Smooth muscle cell (in vitro differentiated cells): Measurements from ENCODE around the gene MED9. TPM values are rescaled to one million over a fixed set of nuclear protein-coding genes. Genes with fewer than 3 reads are reported as not detected.
"Not testable (repeated sequence)": the region's sequence is repeated elsewhere in the genome, so short reads cannot be mapped to it uniquely, and the experiment has no call there.

ENCODE experiments used
- DNase-seq: peaks from one replicate; lab custom pipeline; 2025; ENCODE audit not compliant: unreplicated experiment; lab: John Stamatoyannopoulos, UW
- H2AFZ ChIP-seq: fragments of 200-600 bp; sonication (generic); 2 replicates; pipeline ENCODE4 v1.6.0; 2016; ENCODE audit warnings: antibody characterized with exemption, low read depth, mild to moderate bottlenecking
- H3F3A ChIP-seq: fragments of 200-600 bp; sonication (generic); 2 replicates; pipeline ENCODE4 v1.6.0; 2017; ENCODE audit warnings: antibody characterized with exemption, low read depth
- H3K27ac ChIP-seq: fragments of 200-600 bp; sonication (generic); 2 replicates; pipeline ENCODE4 v1.5.1; 2016; ENCODE audit warnings: low read depth, mild to moderate bottlenecking
- H3K27me3 ChIP-seq: fragments of 200-600 bp; sonication (generic); 2 replicates; pipeline ENCODE4 v1.6.1; 2016; ENCODE audit warnings: low read depth, mild to moderate bottlenecking
- H3K36me3 ChIP-seq: fragments of 200-600 bp; sonication (generic); 2 replicates; pipeline ENCODE4 v1.5.1; 2016; ENCODE audit warnings: low read depth
- H3K4me1 ChIP-seq: fragments of 200-600 bp; sonication (generic); 2 replicates; pipeline ENCODE4 v1.5.1; 2016; ENCODE audit warnings: low read depth
- H3K4me2 ChIP-seq: fragments of 200-600 bp; sonication (generic); 2 replicates; pipeline ENCODE4 v1.6.0; 2016; ENCODE audit warnings: mild to moderate bottlenecking
- H3K4me3 ChIP-seq: fragments of 200-600 bp; sonication (generic); 2 replicates; pipeline ENCODE4 v1.5.1; 2016; ENCODE audit warnings: mild to moderate bottlenecking
- H3K79me2 ChIP-seq: fragments of 200-600 bp; sonication (generic); 2 replicates; pipeline ENCODE4 v1.6.0; 2016; ENCODE audit warnings: low read depth, mild to moderate bottlenecking
- H3K9ac ChIP-seq: fragments of 200-600 bp; sonication (generic); 2 replicates; pipeline ENCODE4 v1.6.0; 2016; ENCODE audit warnings: low read depth
- H3K9me3 ChIP-seq: fragments of 200-600 bp; sonication (generic); replicated peaks from 2 replicates; pipeline ENCODE4 v1.5.1; 2016; ENCODE audit warnings: low read depth
- H4K20me1 ChIP-seq: fragments of 200-600 bp; sonication (generic); 2 replicates; pipeline ENCODE4 v1.6.0; 2016; ENCODE audit warnings: low read depth
- CTCF ChIP-seq: fragments of 200-600 bp; sonication (generic); IDR thresholded peaks from 2 replicates; pipeline ENCODE4 v1.5.1; 2017; ENCODE audit warnings: borderline replicate concordance, mild to moderate bottlenecking, antibody characterized with exemption; ENCODE audit not compliant: insufficient read depth, poor library complexity, severe bottlenecking
- WGBS: methylation state at CpG from one replicate; pipeline ENCODE4 v1.1.7; 2016; ENCODE audit warnings: low lambda C conversion rate; 5-methylcytosine and 5-hydroxymethylcytosine counted together
- polyA plus RNA-seq: library from polyadenylated mRNA; unstranded; fragments of >200 nt; fragmentation: Nextera tagmentation; extraction: Ambion mirVana; gene quantifications from 2 replicates; pipeline ENCODE4 v1.2.1, GENCODE V29; 2016
- total RNA-seq: library from RNA; depleted of rRNA; stranded (reverse); fragments of >200 nt; gene quantifications from 2 replicates; pipeline ENCODE4 v1.2.3, GENCODE V29; 2014

The MED9 gene
- total and polyA plus RNA-seq, 2 experiments from 2014 or later, result 8.4 to 15.4 TPM

- WGBS, result 83% methylated on average over 15 of the region's 15 CpGs
- Histone ChIP-seq H3K9ac (no peak overlapping the region), H2AFZ (no peak overlapping the region), H3K79me2 (no peaks in the 10 kb centered on the region), H3K27me3 (no peaks in the 10 kb centered on the region), H3K27ac (no peak overlapping the region), H3K4me2 (no peak overlapping the region), H3K36me3 (no peaks in the 10 kb centered on the region), H3F3A (no peaks in the 10 kb centered on the region), H4K20me1 (no peaks in the 10 kb centered on the region), H3K4me3 (no peak overlapping the region), H3K9me3 (no peaks in the 10 kb centered on the region), H3K4me1 (peaks cover 10% of the 10 kb centered on the region)
- TF ChIP-seq CTCF, result no peak
- no peak for DNase-seq
Observed at GRCh38 chr17:17462048-17462824, 14.6 kb upstream of the MED9 start.

- Histone ChIP-seq H3K27me3 (no peaks in the 10 kb centered on the region), H3K4me2 (no peak overlapping the region), H3K9me3 (no peaks in the 10 kb centered on the region), H4K20me1 (no peaks in the 10 kb centered on the region), H3K27ac (no peak overlapping the region), H3K79me2 (no peaks in the 10 kb centered on the region), H3F3A (no peaks in the 10 kb centered on the region), H2AFZ (no peak overlapping the region), H3K4me3 (no peak overlapping the region), H3K4me1 (peaks cover 14% of the 10 kb centered on the region), H3K36me3 (no peaks in the 10 kb centered on the region), H3K9ac (no peak overlapping the region)
- 88% methylated on average over 6 of the region's 6 CpGs for WGBS
- no peak for TF ChIP-seq CTCF
- DNase-seq, result no peak
Observed at GRCh38 chr17:17463821-17464220, 13.0 kb upstream of the MED9 start.

- H2AFZ ChIP-seq, H3K9ac ChIP-seq, H3F3A ChIP-seq, H3K36me3 ChIP-seq, H3K9me3 ChIP-seq, H4K20me1 ChIP-seq, H3K4me2 ChIP-seq, H3K27me3 ChIP-seq, H3K27ac ChIP-seq, H3K79me2 ChIP-seq, H3K4me3 ChIP-seq, DNase-seq: not testable (repeated sequence)
- WGBS, result 31% methylated on average over 1 of the region's 1 CpG
- peaks cover 14% of the 10 kb centered on the region for H3K4me1 ChIP-seq
Observed at GRCh38 chr17:17465878-17466277, 10.9 kb upstream of the MED9 start.

GRCh38 chr17:17466511-17466910 lies 10.3 kb upstream of the MED9 start:
- Histone ChIP-seq H3K36me3 (no peaks in the 10 kb centered on the region), H2AFZ (no peak overlapping the region), H3K4me2 (no peak overlapping the region), H3K79me2 (no peaks in the 10 kb centered on the region), H4K20me1 (no peaks in the 10 kb centered on the region), H3K27ac (no peak overlapping the region), H3K9me3 (no peaks in the 10 kb centered on the region), H3K4me3 (no peak overlapping the region), H3K27me3 (peaks cover 10% of the 10 kb centered on the region), H3K9ac (no peak overlapping the region), H3K4me1 (peaks cover 14% of the 10 kb centered on the region), H3F3A (no peaks in the 10 kb centered on the region)
- WGBS, result 70% methylated on average over 5 of the region's 5 CpGs
- TF ChIP-seq CTCF, result no peak
- DNase-seq, result no peak
